HEK293T (cell line): Measurements from ENCODE around the gene HS3ST3A1.

Experiments used
- ARNT ChIP-seq: fragments of 450-650 bp; IDR thresholded peaks from 2 replicates; pipeline ENCODE4 v1.6.1; 2017; ENCODE audit warnings: mild to moderate bottlenecking
- BHLHE40 ChIP-seq: fragments of 450-650 bp; IDR thresholded peaks from 2 replicates; pipeline ENCODE4 v1.6.1; 2016; ENCODE audit warnings: mild to moderate bottlenecking, moderate library complexity, borderline replicate concordance
- CTBP1 ChIP-seq: fragments of 450-650 bp; IDR thresholded peaks from 2 replicates; pipeline ENCODE4 v1.6.1; 2016; ENCODE audit warnings: borderline replicate concordance
- ELF4 ChIP-seq: fragments of 450-650 bp; IDR thresholded peaks from 2 replicates; pipeline ENCODE4 v1.6.1; 2017; ENCODE audit warnings: antibody characterized with exemption
- FOXA1 ChIP-seq: fragments of 450-650 bp; IDR thresholded peaks from 2 replicates; pipeline ENCODE4 v1.6.1; 2016; ENCODE audit warnings: mild to moderate bottlenecking
- FOXK2 ChIP-seq: fragments of 450-650 bp; IDR thresholded peaks from 2 replicates; pipeline ENCODE4 v1.6.1; 2016; ENCODE audit warnings: mild to moderate bottlenecking
- FOXM1 ChIP-seq: fragments of 450-650 bp; IDR thresholded peaks from 2 replicates; pipeline ENCODE4 v1.6.1; 2017; ENCODE audit warnings: mild to moderate bottlenecking, borderline replicate concordance
- HDGF ChIP-seq: fragments of 450-650 bp; IDR thresholded peaks from 2 replicates; pipeline ENCODE4 v1.6.1; 2017; ENCODE audit warnings: antibody characterized with exemption, borderline replicate concordance
- L3MBTL2 ChIP-seq: fragments of 450-650 bp; conservative IDR thresholded peaks from 2 replicates; pipeline ENCODE4 v1.6.1; 2016; ENCODE audit warnings: mild to moderate bottlenecking
- LEF1 ChIP-seq: fragments of 450-650 bp; IDR thresholded peaks from 2 replicates; pipeline ENCODE4 v1.6.1; 2017; ENCODE audit warnings: mild to moderate bottlenecking, borderline replicate concordance
- SP1 ChIP-seq: fragments of 450-650 bp; IDR thresholded peaks from 2 replicates; pipeline ENCODE4 v1.6.1; 2017
- SUZ12 ChIP-seq: fragments of 450-650 bp; IDR thresholded peaks from 2 replicates; pipeline ENCODE4 v1.6.1; 2016; ENCODE audit warnings: mild to moderate bottlenecking
- TARDBP ChIP-seq: fragments of 450-650 bp; IDR thresholded peaks from 2 replicates; pipeline ENCODE4 v1.6.1; 2016
- ZNF384 ChIP-seq: fragments of 450-650 bp; IDR thresholded peaks from 2 replicates; pipeline ENCODE4 v1.6.1; 2016

GRCh38 chr17:13554231-13554630 is 47.5 kb downstream of the HS3ST3A1 start:
- no peak for TF ChIP-seq TARDBP
- no peak for TF ChIP-seq BHLHE40
- TF ChIP-seq CTBP1: no peak
- no peak for TF ChIP-seq FOXA1
- no peak for TF ChIP-seq FOXM1
- TF ChIP-seq HDGF: no peak
- no peak for TF ChIP-seq L3MBTL2
- TF ChIP-seq ZNF384: no peak
- no peak for TF ChIP-seq FOXK2
- TF ChIP-seq ELF4: no peak
- TF ChIP-seq LEF1: no peak
- no peak for TF ChIP-seq SP1
- no peak for TF ChIP-seq SUZ12
- TF ChIP-seq ARNT: no peak
